Measurements from ENCODE around the gene BLOC1S6.

DNA sequence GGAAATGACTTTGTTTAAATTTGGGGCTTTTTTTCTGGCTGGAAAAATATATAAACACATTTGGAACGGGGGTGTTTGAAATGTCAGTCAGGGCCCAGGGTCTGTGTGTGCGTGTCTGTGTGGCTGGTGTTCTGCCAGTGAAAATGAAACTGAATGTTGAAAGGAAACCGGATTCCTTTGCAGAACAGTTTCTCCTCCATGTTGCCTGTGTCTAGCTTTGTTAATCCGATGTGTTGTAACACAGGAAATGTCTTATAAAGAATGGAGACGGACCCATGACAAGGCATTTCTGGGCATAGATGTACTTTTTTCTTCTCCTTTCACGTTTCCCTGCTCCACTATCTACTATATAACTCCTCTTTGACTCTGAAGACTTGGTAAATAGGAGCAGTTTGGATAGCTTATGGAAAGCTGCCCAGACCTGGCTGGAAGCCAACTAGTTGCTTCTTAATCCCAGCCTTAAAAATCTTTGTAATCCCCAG, 50.4 kb downstream of the BLOC1S6 start:
- no peak for TF ChIP-seq CTCF (IDR thresholded peaks at IDR 0.05; ENCODE audit: low read depth, low read length, poor library complexity, severe bottlenecking)
- no peak for TF ChIP-seq EZH2phosphoT487 (IDR thresholded peaks at IDR 0.05; ENCODE audit: borderline replicate concordance, low read length)
